ENCODE data around the gene MRPL43. TPM values are rescaled to one million over a fixed set of nuclear protein-coding genes. Genes with fewer than 3 reads are reported as not detected.

The MRPL43 gene
- total RNA-seq, 1 experiment from 2014 or later: 86.3 TPM

- no peak for DNase-seq (ENCODE audit: low read depth)
These were observed 16.4 kb upstream of the MRPL43 start for GRCh38 chr10:101003639-101004206.

- no peak for DNase-seq (ENCODE audit: low read depth)
These were observed 15.2 kb upstream of the MRPL43 start for GRCh38 chr10:101002456-101002855.

- no peak for DNase-seq (ENCODE audit: low read depth)
These were observed 14.3 kb upstream of the MRPL43 start for GRCh38 chr10:101001659-101002035.

GRCh38 chr10:101000915-101001658, 13.8 kb upstream of the MRPL43 start:
- peak; percentile 74 for DNase-seq (ENCODE audit: low read depth)

GRCh38 chr10:101000127-101000914, 13.0 kb upstream of the MRPL43 start:
- no peak for DNase-seq (ENCODE audit: low read depth)

GRCh38 chr10:100999742-101000126, 12.4 kb upstream of the MRPL43 start, which contains the start of gene LZTS2:
Gene LZTS2 (plus strand): TSS chr10:100999808. CDS start chr10:101002539, 2,731 bp downstream.
- DNase-seq (ENCODE audit: low read depth): no peak

GRCh38 chr10:100998991-100999741, 11.9 kb upstream of the MRPL43 start:
- peak; percentile 68 for DNase-seq (ENCODE audit: low read depth)

GRCh38 chr10:100998183-100998990, 11.1 kb upstream of the MRPL43 start:
- DNase-seq (ENCODE audit: low read depth): peak; percentile 82

- peak; percentile 67 for DNase-seq (ENCODE audit: low read depth)
These were observed 10.3 kb upstream of the MRPL43 start for GRCh38 chr10:100997360-100998182.

GRCh38 chr10:100996678-100997359, 9.5 kb upstream of the MRPL43 start:
- DNase-seq (ENCODE audit: low read depth): no peak

- DNase-seq (ENCODE audit: low read depth): no peak
These were observed 7.9 kb upstream of the MRPL43 start for GRCh38 chr10:100995181-100995580.

GRCh38 chr10:100993986-100994708, 6.8 kb upstream of the MRPL43 start:
- peak; percentile 42 for DNase-seq (ENCODE audit: low read depth)

- no peak for DNase-seq (ENCODE audit: low read depth)
These were observed 1.8 kb upstream of the MRPL43 start for GRCh38 chr10:100989088-100989487.

- no peak for DNase-seq (ENCODE audit: low read depth)
These were observed 869 bp upstream of the MRPL43 start for GRCh38 chr10:100988166-100988565.

- no peak for DNase-seq (ENCODE audit: low read depth)
These were observed 370 bp upstream of the MRPL43 start for GRCh38 chr10:100987685-100988049.

- no peak for DNase-seq (ENCODE audit: low read depth)
These were observed 710 bp downstream of the MRPL43 start for GRCh38 chr10:100986623-100986951.

GRCh38 chr10:100985336-100985735, 2.0 kb downstream of the MRPL43 start:
- DNase-seq (ENCODE audit: low read depth): no peak

- DNase-seq (ENCODE audit: low read depth): no peak
These were observed 2.6 kb downstream of the MRPL43 start for GRCh38 chr10:100984672-100985177.
